ENCODE measurements around the gene SLC35F2. TPM values are rescaled to one million over a fixed set of nuclear protein-coding genes. Genes with fewer than 3 reads are reported as not detected.

The SLC35F2 gene
- total RNA-seq = 8.1 TPM

GRCh38 chr11:107858217-107859070 is at the start of gene SLC35F2:
Gene SLC35F2 (minus strand): TSS chr11:107858787. CDS start chr11:107858767, 20 bp downstream.

Other genes with a start within 250 kb of the SLC35F2 start
- gene SLN, start 146.7 kb downstream of the SLC35F2 start, total RNA-seq = 136 TPM
- 16.5 TPM for gene RAB39A, start 69.7 kb upstream of the SLC35F2 start, total RNA-seq
- 77.5 TPM for gene CUL5, start 150.1 kb upstream of the SLC35F2 start, total RNA-seq